Transverse colon (tissue), 4 donors: ENCODE results near the gene PDGFC. TPM values are rescaled to one million over a fixed set of nuclear protein-coding genes. Genes with fewer than 3 reads are reported as not detected.

Experiments used
- DNase-seq: peaks from one replicate; pipeline ENCODE4 v3.0.0-alpha.2; 2019
- H3K27ac ChIP-seq, 4 donors: fragments of 200-600 bp; sonication (generic); 2 replicates each; pipeline ENCODE4 v1.5.1; 2016 to 2018; ENCODE audit warnings: inconsistent platforms in 4 of 4
- H3K27me3 ChIP-seq: fragments of 200-600 bp; sonication (generic); 2 replicates; pipeline ENCODE4 v1.5.1; 2017; ENCODE audit warnings: inconsistent platforms
- H3K36me3 ChIP-seq, 4 donors: fragments of 200-600 bp; sonication (generic); 2 replicates each; pipeline ENCODE4 v1.5.1; 2017 to 2019; ENCODE audit warnings: inconsistent platforms in 4 of 4
- H3K4me1 ChIP-seq, 4 donors: fragments of 200-600 bp; sonication (generic); 2 replicates each; pipeline ENCODE4 v1.5.1; 2017 to 2020; ENCODE audit warnings: inconsistent platforms in 4 of 4
- H3K4me3 ChIP-seq, 4 donors: fragments of 200-600 bp; sonication (generic); 1 replicate in 1 of 4; 2 replicates in 3 of 4; pipeline versions ENCODE4 v1.5.1 to v1.6.1; 2017 to 2019; ENCODE audit warnings: inconsistent platforms in 4 of 4
- H3K9me3 ChIP-seq, 2 donors: fragments of 200-600 bp; sonication (generic); 2 replicates each; pipeline ENCODE4 v1.5.1; 2017 to 2019; ENCODE audit warnings: inconsistent platforms in 2 of 2
- EP300 ChIP-seq: sonication (generic); formaldehyde crosslinking; IDR thresholded peaks from one replicate; pipeline ENCODE4 v1.6.1; 2017; ENCODE audit warnings: antibody characterized with exemption, low read depth
- POLR2A ChIP-seq: fragments of 450-650 bp; IDR thresholded peaks from one replicate; pipeline ENCODE4 v1.6.1; 2016; ENCODE audit warnings: antibody characterized with exemption, mild to moderate bottlenecking, moderate library complexity
- POLR2AphosphoS5 ChIP-seq, 3 donors: sonication (generic); formaldehyde crosslinking; IDR thresholded peaks; one replicate each; pipeline ENCODE4 v1.6.1; 2016; ENCODE audit warnings: antibody characterized with exemption in 3 of 3
- WGBS, 2 donors: methylation state at CpG; one replicate each; pipeline ENCODE4 v1.1.5; 2018; ENCODE audit warnings: low coverage in 1 of 2; 5-methylcytosine and 5-hydroxymethylcytosine counted together
- in situ Hi-C, 4 donors: fragments of 200-750 bp; cut with MboI; loops; one replicate each; pipeline versions ENCODE4 v1.15.0 to v1.15.1; 2017; ENCODE audit warnings: low sequenced_read_pairs in 3 of 4, low pct_ligation_motif_present in 1 of 4, low pct_unique_long_range_greater_than_20kb in 1 of 4
- intact Hi-C: fragments of 100-400 bp; cut with DNase I; formaldehyde crosslinking; loops from one replicate; pipeline ENCODE4 v1.15.1; 2023; ENCODE audit warnings: low total_unique reads
- total RNA-seq, 4 donors: library from RNA; depleted of rRNA; stranded (reverse); fragments of >200 nt; gene quantifications; one replicate each; pipeline ENCODE4 v1.1.0, GENCODE V29; 2016
- TF ChIP-seq, protein P1 (sequence below), 5 experiments: fragments of 200-600 bp in 3 of 5; fragments of 450-650 bp in 2 of 5; sonication (generic) in 3 of 5; IDR thresholded peaks; 1 replicate in 2 of 5; 2 replicates in 3 of 5; pipeline ENCODE4 v1.5.1; 2016 to 2017; ENCODE audit warnings: antibody characterized with exemption in 5 of 5, inconsistent platforms in 3 of 5, mild to moderate bottlenecking in 2 of 5, moderate library complexity in 1 of 5

PDGFC gene
- total RNA-seq, 4 donors from 2014 or later, result 0.40 to 20.6 (median 7.5) TPM

DNA sequence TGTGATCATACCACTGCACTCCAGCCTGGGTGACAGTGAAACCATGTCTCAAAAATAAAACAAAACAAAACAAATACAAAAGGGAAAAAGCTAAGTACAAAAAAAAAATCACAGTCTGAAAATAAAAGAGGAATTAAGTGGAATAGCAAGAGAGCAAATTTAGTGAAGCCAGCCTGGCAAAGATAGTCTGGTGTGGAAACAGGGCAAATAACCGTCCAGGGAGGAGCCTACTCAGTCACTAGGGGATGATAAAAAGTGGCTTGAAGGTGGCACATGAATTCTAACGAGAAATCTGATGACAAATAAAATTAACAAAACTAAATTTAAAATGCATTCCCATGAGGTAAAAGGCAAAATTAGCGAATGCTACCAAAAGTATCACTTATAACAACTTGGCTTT is 8.2 kb downstream of the PDGFC start:
- in situ Hi-C loops (loop anchor here in 1 of 4 donors (25.0 kb wide), 1 partner anchor 1001 kb away; the partner anchor contains the start of gene CTSO), intact Hi-C loops (no loop called here)
- H3K4me3 ChIP-seq, result no peak overlapping the region
- no peaks in the 10 kb centered on the region for H3K9me3 ChIP-seq
- H3K4me1 ChIP-seq, result peaks cover 7 to 40% (median 16%) of the 10 kb centered on the region in 4 donors
- WGBS, 2 donors, result 74 to 87% methylated on average over 3 of the region's 3 CpGs
- H3K27me3 ChIP-seq, result no peaks in the 10 kb centered on the region
- no peaks in the 10 kb centered on the region for H3K36me3 ChIP-seq
- TF ChIP-seq, protein P1, sequence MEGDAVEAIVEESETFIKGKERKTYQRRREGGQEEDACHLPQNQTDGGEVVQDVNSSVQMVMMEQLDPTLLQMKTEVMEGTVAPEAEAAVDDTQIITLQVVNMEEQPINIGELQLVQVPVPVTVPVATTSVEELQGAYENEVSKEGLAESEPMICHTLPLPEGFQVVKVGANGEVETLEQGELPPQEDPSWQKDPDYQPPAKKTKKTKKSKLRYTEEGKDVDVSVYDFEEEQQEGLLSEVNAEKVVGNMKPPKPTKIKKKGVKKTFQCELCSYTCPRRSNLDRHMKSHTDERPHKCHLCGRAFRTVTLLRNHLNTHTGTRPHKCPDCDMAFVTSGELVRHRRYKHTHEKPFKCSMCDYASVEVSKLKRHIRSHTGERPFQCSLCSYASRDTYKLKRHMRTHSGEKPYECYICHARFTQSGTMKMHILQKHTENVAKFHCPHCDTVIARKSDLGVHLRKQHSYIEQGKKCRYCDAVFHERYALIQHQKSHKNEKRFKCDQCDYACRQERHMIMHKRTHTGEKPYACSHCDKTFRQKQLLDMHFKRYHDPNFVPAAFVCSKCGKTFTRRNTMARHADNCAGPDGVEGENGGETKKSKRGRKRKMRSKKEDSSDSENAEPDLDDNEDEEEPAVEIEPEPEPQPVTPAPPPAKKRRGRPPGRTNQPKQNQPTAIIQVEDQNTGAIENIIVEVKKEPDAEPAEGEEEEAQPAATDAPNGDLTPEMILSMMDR (IDR thresholded peaks at IDR 0.05), result no peak
- no peak for TF ChIP-seq POLR2A
- no peak for TF ChIP-seq EP300
- no peak for TF ChIP-seq POLR2AphosphoS5 (IDR thresholded peaks at IDR 0.05)
- no peak for DNase-seq
- peak overlapping the region; percentile 14 to 71 (median 36) for H3K27ac ChIP-seq

DNA sequence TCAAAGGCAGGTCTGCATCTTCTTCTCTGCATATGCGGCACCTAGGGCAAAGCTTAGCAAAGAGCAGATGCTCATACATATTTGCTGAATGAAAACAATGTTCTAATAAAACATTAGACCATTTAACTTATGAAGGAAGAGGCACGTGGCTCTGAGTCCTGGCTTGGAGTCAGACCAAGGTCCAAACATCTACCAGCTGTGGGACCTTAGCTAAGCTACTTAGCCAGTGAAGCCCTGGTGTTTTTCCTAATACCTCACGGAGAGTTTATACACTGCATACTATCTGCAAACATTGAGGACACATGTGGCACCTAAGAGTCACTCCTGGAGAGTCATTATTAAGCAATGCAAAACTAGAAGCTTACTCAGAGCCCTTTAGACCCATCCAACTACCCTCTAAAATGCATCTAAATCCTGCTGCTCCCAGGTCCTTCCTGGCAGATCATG is 9.0 kb downstream of the PDGFC start:
- peaks cover 15 to 49% (median 25%) of the 10 kb centered on the region in 4 donors for H3K4me1 ChIP-seq
- WGBS, 2 donors, result 42 to 45% methylated on average over 2 to 3 of the region's 3 CpGs
- H3K9me3 ChIP-seq, result no peaks in the 10 kb centered on the region
- H3K27ac ChIP-seq, result peak overlapping the region; percentile 30 to 71 (median 53)
- intact Hi-C loops (no loop called here), in situ Hi-C loops (loop anchor here in 1 of 4 donors (25.0 kb wide), 1 partner anchor 1000 kb away; the partner anchor contains the start of gene CTSO)
- H3K36me3 ChIP-seq, result no peaks in the 10 kb centered on the region
- TF ChIP-seq POLR2AphosphoS5 (IDR thresholded peaks at IDR 0.05) (peak in 2 of 3 donors; percentile 38 to 40), POLR2A (no peak)
- no peak overlapping the region for H3K4me3 ChIP-seq
- DNase-seq, result no peak
- H3K27me3 ChIP-seq, result no peaks in the 10 kb centered on the region

DNA sequence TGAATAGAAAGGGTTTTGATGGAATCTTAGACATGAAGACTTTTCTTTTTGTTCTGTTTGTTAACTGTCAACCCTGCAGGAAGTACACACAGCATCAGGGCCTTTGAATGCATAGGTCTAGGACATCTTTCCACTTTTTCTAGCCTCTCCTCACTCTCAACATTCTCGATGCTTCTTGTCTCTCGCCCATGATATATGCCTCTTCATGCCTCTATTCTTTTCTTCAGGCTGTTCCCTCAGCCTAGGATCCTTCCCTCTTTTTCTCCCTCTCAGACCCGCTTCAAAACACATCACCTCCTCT is 9.6 kb downstream of the PDGFC start:
- intact Hi-C loops, result no loop called here
- Histone ChIP-seq H3K4me1 (peaks cover 15 to 52% (median 25%) of the 10 kb centered on the region in 4 donors), H3K27ac (peak overlapping the region; percentile 30 to 71 (median 52)), H3K36me3 (no peaks in the 10 kb centered on the region), H3K4me3 (no peak overlapping the region), H3K27me3 (no peaks in the 10 kb centered on the region), H3K9me3 (no peaks in the 10 kb centered on the region)
- 59 to 77% methylated on average over 2 to 3 of the region's 3 CpGs for WGBS, 2 donors
- TF ChIP-seq POLR2AphosphoS5 (IDR thresholded peaks at IDR 0.05) (no peak), EP300 (no peak), POLR2A (no peak)
- in situ Hi-C loops, result loop anchor here in 1 of 4 donors (25.0 kb wide), 1 partner anchor 1000 kb away; the partner anchor contains the start of gene CTSO
- no peak for DNase-seq

DNA sequence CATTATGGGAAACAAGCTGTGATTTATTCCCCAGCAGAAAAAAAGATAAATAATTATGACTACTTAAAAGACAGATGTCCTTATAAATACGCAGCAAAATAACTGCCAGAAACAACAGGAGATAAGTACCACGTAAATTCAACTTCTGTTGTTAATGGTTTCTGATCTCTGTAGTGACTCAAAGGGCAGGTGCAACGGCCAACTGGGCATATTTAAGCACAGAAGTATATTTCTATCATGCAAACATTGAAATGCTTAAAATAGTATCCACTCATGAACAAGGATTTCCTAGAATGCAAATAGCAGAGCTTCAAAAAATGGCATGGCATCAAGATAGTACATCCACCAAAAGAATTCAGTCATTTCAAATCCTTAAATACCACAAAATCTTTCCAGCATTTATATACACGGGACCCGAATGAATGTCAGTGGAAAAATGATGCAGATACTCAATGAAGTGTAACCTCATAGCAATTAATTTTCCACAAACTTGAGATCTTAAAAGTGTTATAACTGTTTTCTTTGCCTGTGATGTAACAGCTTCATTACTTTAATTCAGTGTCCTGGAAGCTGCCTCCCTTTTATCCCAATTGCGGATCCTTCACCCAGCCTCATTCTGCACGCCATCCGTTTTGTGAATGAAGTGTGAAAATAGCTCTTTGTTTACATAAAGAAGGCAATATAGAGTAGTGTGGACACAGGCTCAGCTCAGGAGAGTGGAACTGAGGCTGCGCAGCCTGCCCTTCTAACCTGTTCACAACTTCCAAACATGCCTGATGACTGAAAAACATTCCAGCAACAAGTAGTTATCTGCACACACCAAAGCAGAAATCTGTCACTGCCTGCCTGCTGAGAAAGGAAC is 10.2 kb downstream of the PDGFC start:
- H3K9me3 ChIP-seq, result no peaks in the 10 kb centered on the region
- WGBS, 2 donors, result 56 to 59% methylated on average over 9 of the region's 9 CpGs
- H3K27ac ChIP-seq, result peak overlapping the region; percentile 30 to 71 (median 52)
- no peaks in the 10 kb centered on the region for H3K27me3 ChIP-seq
- peaks cover 15 to 52% (median 25%) of the 10 kb centered on the region in 4 donors for H3K4me1 ChIP-seq
- TF ChIP-seq, protein P1 (IDR thresholded peaks at IDR 0.05), result no peak
- peak in 1 of 3 donors; percentile 23 for TF ChIP-seq POLR2AphosphoS5 (IDR thresholded peaks at IDR 0.05)
- intact Hi-C loops, result no loop called here
- no peak for DNase-seq
- in situ Hi-C loops, result loop anchor here in 1 of 4 donors (25.0 kb wide), 1 partner anchor 999 kb away; the partner anchor contains the start of gene CTSO
- H3K4me3 ChIP-seq, result no peak overlapping the region
- H3K36me3 ChIP-seq, result no peaks in the 10 kb centered on the region

DNA sequence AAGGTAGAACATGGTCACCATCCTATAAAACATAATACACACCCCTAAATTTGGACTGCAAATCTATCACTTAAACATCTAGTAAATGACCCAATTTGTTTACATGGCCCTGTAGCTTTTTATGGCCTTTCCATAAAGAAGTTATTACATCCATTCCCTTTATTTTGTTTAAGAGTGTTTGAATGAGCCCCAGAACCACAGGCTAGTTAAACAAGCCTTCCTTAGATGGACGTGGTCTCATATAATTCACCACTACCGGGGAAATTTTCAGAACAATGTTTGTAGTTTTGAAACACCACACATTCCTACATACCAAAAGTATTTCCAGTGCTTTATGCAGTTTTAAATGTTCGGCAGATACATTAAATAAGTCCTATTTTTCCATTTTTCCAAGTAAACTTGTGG is 12.3 kb downstream of the PDGFC start:
- in situ Hi-C loops, result loop anchor here in 1 of 4 donors (25.0 kb wide), 1 partner anchor 997 kb away; the partner anchor contains the start of gene CTSO
- 25 to 39% methylated on average over 3 of the region's 3 CpGs for WGBS, 2 donors
- Histone ChIP-seq H3K9me3 (no peaks in the 10 kb centered on the region), H3K27me3 (no peaks in the 10 kb centered on the region), H3K27ac (peak overlapping the region in 3 of 4 donors; percentile 28 to 46 (median 41)), H3K36me3 (no peaks in the 10 kb centered on the region), H3K4me3 (no peak overlapping the region), H3K4me1 (peaks cover 15 to 52% (median 25%) of the 10 kb centered on the region in 4 donors)
- TF ChIP-seq EP300, result no peak
- TF ChIP-seq, protein P1 (IDR thresholded peaks at IDR 0.05), result no peak
- no peak for TF ChIP-seq POLR2AphosphoS5 (IDR thresholded peaks at IDR 0.05)
- no peak for TF ChIP-seq POLR2A
- DNase-seq, result no peak
- intact Hi-C loops, result no loop called here
